Suppressor macrophage treated with lipopolysaccharide for 4 hours (primary cell): ENCODE measurements around the gene PTS.
"Not testable (repeated sequence)": the region's sequence is repeated elsewhere in the genome, so short reads cannot be mapped to it uniquely, and the experiment has no call there.

Experiments
- DNase-seq: peaks from one replicate; pipeline ENCODE4 v3.0.0-alpha.2; 2020

Gene PTS

GRCh38 chr11:112226062-112226830 is at the start of gene PTS:
Gene PTS, plus strand, starts transcription at chr11:112226428. Its CDS starts 16 bp downstream, at chr11:112226444.
- DNase-seq = peak; percentile 94

DNA sequence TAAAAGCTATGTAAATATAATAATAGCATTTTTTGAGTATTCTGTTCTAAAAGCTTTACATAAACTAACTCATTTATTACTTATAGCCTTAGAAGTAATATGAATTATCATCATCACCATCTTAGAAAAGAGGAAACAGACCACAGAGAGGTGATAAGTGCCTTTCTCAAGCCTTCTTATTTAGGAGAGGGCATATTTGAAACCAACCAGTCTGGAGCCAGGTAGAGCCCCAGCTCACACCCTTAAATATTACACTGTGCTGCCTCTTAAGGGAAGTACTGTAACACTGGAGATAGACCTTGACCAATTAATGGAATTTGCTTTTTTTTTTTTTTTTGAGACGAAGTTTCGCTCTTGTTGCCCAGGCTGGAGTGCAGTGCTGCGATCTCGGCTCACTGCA is 48.6 kb upstream of the PTS start:
- no peak for DNase-seq

DNA sequence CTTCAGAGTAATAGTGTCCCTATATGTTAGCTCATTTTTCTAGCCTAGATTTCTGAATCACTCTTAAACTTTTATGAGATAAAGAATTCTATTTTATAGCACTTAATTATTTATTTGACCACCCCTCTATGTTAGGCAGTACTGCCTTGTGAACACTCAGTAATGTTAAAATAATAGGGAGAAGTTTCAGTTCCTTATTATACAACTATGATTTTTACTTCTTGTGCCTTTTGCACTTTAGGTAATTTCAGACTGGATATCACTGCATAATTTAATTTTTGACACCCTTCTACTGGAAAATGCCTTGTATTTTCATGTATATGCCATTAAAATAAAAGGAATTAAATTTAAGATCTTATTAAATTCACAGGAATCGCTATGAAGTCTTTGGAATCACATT is 47.8 kb upstream of the PTS start:
- no peak for DNase-seq

DNA sequence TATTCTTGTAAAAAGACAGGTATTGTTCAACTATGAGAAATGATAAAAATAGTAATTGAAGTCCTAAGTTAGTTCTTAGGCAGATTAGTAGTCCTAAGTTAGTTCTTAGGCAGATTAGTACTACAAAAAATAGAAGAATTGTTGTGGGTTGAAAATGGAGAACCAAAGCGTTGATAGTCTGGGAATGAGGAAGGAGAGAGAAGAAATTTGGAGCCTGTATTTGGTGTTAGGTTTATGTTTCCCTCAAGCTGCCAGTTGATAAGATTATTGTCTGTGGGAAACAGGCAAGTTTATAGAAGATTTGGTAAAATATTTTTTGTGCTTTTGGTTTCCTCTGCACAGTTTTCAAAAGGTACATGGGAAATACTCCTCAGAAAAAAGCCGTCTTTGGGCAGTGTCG is 47.3 kb upstream of the PTS start:
- DNase-seq = no peak

DNA sequence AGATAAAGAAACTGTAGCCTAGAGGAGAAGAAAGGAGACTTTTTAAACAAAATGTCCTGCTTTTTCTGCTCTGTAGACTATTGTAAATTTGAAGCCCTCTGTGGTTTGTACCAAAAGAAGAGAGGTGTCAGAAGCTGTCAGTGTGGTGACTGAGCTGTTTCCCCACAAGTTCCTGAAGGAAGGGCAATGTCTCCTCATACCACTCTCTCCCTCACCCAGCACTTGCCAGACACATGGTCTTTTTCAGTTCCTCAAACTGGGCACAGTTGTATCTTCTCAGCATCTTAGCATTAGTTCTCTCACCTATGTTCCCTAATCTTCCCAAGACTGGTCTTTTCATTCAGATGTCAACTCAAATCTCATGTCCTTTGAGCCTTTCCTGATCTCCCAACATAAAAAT is 46.6 kb upstream of the PTS start:
- peak; percentile 69 for DNase-seq

DNA sequence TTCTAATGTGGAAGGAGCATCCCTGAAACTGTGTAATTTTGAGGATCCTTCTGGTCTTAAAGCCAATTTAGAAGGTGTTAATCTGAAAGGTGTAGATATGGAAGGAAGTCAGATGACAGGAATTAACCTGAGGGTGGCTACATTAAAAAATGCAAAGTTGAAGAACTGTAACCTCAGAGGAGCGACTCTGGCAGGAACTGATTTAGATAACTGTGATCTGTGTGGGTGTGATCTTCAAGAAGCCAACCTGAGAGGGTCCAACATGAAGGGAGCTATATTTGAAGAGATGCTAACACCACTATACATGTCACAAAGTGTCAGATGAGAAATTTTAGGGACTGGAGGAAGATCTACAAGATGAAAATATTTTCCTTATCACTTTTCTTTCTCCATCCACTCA is 43.4 kb upstream of the PTS start:
- DNase-seq = no peak

- DNase-seq = no peak
These were observed 40.3 kb upstream of the PTS start for GRCh38 chr11:112185883-112186282.

DNA sequence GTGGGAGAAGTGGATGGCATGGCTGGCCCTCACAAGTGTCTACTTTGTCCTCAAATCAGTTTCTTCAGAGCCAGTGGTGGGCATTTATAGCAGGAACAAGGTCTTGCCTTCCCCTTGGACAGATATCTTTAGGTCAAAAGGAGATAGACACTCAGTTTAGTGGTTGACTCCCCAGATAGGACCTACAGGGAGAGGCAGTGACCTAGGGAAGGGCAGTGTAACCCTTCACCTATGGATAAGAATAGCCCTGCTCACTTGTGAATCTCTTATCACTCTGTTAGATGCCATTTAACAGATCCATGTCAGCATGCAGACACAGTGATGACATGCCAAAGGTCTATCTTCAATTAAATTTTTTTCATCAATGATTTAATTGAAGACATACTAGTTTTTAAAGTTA is 39.9 kb upstream of the PTS start:
- DNase-seq = no peak

DNA sequence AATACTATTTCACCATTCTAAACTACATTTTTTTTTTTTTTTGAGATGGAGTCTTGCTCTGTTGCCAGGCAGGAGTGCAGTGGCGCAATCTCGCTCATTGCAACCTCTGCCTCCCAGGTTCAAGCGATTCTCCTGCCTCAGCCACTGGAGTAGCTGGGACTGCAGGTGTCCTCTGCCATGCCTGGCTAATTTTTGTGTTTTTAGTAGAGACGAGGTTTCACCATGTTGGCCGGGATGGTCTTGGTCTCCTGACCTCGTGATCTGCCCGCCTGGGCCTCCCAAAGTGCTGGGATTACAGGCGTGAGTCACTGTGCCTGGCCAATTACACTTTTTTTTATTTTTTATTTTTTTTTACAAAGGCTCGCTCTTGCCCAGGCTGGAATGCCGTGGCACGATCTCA is 31.1 kb upstream of the PTS start:
- DNase-seq = not testable (repeated sequence)

DNA sequence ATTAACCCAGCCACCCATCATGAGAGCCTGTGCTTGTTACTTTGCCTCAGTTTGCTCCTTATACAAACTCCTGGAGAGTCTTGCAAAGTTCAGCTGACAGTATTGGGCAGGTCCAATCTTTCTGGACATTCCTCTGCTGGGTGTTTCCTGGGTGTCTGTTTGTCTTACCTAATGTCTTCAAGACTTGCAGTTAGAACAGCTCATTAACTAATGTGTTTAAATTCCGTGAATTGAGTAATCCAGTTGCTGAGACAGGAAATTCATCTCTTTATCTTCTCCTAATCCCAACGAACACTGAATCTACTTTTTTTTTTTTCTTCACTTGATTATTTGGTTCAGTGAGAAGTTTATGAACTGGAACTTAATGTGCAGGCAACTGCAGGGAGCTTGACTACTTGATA is 30.3 kb upstream of the PTS start:
- no peak for DNase-seq

DNA sequence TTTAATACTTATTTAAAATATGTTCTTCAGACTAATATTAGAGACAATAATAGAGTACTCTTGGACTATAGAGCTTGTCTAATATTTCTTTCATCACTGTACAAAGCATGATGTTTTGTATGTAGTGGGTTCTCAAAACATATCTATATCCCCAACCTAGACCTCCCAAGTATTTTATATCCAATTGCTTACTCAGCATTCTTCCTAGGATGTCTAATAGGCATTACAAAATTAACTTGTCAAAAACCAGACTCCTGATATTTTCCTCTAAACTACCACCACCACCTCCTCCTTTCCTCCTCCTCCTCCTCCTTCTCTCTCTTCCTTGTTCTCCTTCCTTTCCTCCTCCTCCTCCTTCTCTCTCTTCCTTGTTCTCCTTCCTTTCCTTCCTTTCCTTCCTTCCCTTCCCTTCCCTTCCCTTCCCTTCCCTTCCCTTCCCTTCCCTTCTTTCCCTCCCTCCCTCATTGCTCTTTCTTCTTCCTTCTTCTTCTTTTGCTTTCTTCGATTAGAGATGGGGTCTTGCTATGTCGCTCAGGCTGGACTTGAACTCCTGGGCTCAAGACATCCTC is 29.6 kb upstream of the PTS start:
- DNase-seq = no peak

DNA sequence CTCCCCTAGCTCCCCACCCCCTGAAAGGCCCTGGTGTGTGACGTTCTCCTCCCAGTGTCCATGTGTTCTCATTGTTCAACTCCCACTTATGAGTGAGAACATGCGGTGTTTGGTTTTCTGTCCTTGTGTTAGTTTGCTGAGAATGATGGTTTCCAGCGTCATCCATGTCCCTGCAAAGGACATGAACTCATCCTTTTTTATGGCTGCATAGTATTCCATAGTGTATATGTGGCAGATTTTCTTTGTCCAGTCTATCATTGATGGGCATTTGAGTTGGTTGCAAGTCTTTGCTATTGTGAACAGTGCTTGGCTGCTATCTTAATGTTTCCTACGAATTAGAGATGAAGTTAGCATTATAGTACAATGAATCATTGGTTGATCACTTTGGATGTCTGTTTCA is 27.1 kb upstream of the PTS start:
- not testable (repeated sequence) for DNase-seq

DNA sequence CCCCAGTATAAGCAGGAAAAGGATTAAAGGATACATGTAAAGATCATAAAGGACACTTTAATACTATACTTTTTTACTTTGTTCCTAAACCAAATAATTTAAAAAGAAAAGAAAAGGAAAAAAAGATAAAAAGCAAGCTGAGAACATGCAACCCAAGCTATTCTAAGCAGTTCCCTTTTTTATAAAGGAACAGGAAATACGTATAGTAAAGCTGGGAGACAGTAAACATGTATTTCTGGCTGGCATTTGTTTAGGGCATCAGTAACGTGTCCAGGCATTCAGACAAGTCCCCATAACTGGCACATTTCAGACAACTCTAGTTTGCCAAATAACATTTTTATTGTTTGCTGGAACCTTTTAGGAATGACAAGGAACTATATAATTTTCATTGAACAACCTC is 26.0 kb upstream of the PTS start:
- peak; percentile 16 for DNase-seq

DNA sequence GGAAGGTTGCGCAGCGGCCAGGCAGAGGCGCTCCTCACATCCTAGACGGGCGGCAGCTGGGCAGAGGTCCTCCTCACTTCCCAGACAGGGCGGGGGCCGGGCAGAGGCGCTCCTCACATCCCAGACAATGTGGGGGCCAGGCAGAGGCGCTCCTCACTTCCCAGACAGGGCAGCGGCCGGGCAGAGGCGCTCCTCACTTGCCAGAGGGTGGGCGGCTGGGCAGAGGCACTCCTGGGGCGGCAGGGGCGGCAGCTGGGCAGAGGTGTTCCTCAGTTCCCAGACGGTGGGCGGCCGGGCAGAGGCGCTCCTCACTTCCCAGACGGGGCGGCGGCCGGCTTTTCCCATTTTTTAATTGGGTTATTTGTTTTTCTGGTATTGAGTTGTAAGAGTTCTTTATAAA is 20.2 kb upstream of the PTS start:
- no peak for DNase-seq

DNA sequence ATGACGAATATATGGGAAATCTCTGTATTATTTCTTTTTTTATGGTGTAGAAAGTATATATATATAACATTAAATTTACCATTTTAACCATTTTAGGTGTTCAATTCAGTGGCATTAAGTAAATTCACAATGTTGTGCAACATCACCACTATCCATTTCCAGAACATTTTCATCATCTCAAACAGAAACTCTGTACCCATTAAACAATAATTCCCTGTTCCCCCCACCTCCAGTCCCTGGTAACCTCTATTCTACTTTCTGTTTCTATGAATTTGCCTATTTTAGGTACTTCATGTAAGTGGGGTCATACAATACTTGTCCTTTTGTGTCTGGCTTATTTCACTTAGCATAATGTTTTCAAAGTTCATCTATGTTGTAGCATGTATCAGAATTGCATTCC is 15.3 kb upstream of the PTS start:
- peak; percentile 28 for DNase-seq

DNA sequence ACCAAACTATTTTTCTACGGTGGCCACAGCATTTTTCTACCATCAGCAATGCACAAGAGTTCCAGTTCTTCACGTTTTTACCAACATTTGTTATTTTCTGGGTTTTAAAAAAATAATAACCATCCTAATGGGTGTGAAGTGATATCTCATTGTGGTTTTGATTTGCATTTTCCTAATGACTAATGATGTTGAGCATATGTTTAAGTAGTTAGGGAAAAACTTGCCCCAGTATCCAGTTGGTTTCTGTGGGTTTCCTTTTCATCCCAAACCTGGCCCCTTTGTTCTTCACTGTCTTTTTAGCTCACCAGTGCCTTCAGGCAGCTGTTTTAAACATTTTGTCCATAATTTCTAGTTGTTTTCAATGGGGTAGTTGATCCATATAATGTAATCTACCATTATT is 14.7 kb upstream of the PTS start:
- peak; percentile 43 for DNase-seq

DNA sequence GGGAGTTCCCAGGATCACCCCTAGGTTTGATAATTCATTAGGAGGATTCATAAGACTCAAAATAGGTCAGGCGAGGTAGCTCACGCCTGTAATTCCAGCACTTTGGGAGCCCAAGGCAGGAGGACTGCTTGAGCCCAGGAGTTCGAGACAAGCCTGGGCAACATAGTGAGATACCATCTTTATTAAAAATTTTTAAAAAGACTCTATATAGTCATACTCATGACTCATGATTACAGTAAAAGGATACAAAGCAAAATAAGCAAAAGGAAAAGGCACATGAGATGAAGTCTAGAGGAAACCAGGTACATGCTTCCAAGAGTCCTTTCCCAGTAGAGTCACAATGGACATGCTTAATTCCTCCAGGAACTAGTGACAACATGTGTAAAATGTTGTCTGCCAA is 13.9 kb upstream of the PTS start:
- no peak for DNase-seq

DNA sequence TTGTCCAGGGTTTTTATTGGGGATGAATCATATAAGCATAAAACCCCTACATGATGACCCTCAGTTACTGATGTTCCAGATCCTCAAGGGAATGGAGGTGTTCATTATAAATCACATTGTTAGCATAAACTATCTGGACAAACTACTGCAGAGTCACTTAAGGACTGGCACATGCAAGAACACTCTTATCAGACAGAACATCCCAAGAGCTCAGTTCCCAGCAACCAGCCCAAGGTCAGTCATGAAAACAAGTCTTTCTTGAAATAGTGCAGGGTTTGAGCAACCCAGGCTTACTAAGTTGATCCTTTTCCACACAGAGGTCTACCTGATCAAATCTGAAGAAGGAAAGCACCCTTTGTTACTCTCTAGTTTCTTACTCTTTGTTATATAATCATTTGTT is 13.5 kb upstream of the PTS start:
- no peak for DNase-seq

GRCh38 chr11:112213753-112214152 is 12.5 kb upstream of the PTS start:
- no peak for DNase-seq

- DNase-seq = no peak
These were observed 10.6 kb upstream of the PTS start for GRCh38 chr11:112215621-112216020.

GRCh38 chr11:112216561-112217105 is 9.6 kb upstream of the PTS start:
- DNase-seq = no peak

- DNase-seq = peak; percentile 80
These were observed 6.6 kb upstream of the PTS start for GRCh38 chr11:112219476-112220232.

GRCh38 chr11:112221274-112221835 is 4.9 kb upstream of the PTS start:
- no peak for DNase-seq

GRCh38 chr11:112222303-112222702 is 3.9 kb upstream of the PTS start:
- DNase-seq = no peak
